Glomerular visceral epithelial cell (primary cell): ENCODE measurements around the gene RSAD1.

ENCODE experiments used
- DNase-seq: peaks from one replicate; pipeline ENCODE4 v3.0.0-alpha.2; 2016; ENCODE audit errors: extremely low spot score

Gene RSAD1

DNA sequence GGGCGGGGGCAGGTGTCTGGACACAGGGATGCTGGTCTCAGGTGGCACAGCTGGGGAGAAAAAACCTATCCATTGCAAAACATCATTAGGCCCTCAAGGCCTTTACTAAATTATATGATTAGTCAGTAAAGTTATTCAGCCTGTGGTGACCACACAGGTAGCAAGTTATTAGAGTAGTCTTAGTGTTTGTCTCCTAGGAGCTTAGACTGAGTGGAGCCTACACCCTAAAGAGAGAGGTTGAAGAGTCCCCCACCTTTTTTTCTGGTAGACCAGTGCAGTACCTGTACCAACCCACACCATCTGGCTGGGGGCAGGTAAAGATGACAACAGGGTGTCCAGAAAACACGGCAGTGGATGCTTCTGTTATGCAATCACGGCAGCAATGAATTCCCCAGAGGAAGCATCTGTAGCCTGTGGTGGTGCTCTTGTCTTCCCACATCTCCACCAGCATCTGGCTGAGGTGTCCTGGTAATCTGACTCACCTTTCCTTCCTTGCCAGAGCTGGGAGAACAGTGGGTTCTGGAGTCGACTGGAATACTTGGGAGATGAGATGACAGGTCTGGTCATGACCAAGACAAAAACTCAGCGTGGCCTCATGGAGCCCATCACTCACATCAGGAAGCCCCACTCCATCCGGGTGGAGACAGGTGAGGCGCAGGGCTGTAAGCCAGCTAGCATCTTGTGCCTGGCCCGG is 40.6 kb downstream of the RSAD1 start:
- DNase-seq: no peak

DNA sequence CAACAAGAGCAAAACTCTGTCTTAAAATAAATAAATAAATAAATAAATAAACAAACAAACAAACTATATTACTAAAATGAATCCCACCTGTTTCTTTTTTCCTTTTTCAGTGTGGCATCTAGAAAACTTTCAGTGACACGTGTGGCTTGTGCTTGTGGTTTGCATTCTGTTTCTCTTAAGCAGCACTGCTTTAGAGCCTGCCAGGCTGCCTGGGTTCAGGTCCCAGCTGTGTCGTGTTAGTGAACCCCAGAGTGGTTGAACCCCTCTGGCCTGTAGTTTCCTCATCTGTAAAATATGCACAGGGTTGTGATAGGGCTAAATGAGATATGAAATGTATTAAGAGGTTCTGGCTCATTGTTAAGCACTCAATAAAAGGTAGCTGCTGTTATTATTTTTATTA is 41.8 kb downstream of the RSAD1 start:
- DNase-seq: no peak

- no peak for DNase-seq
These were observed 42.9 kb downstream of the RSAD1 start for GRCh38 chr17:50521514-50521913.

DNA sequence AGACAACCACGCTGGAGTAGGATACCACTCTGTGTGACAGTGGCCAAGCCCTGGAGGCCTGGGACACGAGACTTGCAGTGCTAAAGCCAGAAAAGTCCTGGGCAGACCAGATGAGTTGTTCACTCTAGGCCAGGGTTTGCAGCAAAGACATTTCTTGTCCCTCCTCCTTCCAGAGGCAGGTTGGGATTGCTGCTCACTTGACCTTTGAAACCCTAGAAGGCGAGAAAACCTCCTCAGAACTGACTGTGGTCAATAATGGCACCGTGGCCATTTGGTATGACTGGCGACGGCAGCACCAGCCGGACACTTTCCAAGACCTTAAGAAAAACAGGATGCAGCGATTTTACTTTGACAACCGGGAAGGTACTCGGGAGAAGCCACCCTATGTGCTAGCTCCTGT is 44.1 kb downstream of the RSAD1 start:
- DNase-seq: no peak

GRCh38 chr17:50523208-50523607 is 44.5 kb downstream of the RSAD1 start:
- no peak for DNase-seq

DNA sequence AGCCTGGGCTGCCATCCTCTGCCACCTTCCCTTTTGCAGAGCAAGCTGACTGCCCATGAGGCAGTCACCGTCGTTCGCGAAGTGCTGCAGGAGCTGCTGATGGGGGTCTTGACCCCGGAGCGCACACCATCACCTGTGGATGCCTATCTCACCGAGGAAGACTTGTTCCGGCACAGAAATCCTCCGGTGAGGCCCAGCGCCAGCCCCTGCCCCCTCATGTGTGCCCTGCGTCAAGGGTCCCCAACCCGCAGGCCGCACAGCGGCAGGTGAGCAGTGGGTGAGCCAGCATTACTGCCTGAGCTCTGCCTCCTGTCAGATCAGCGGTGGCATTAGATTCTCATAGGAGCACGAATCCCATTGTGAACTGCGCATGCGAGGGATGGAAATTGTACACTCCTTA is 46.2 kb downstream of the RSAD1 start:
- DNase-seq: no peak

- no peak for DNase-seq
These were observed 48.6 kb downstream of the RSAD1 start for GRCh38 chr17:50527155-50527762.

DNA sequence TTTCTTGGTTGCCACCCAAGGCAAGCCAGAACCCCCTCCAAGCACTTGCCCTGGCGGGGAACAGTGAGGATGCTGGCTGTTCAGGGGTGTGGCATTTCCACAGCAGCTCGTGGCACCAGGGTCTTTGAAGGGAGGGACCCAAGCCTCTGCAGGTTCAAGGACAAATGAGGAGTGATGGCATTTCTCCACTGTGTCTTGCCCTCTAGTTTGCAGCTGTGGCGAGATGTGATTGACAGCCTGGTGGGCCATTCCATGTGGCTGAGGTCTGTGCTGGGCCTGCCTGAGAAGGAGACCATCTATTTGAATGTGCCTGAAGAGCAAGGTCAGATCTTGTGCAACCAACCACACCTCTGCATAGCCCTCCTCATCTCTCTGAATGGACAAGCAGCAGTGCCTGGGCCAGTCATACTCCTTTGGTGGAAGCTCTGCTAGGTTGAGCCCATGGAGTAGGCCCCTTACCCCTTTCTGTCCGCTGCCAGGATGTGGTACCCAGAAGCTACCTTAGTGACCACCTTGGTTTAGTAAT is 49.4 kb downstream of the RSAD1 start:
- DNase-seq: no peak

GRCh38 chr17:50529849-50530248 is 51.2 kb downstream of the RSAD1 start:
- DNase-seq: no peak

- no peak for DNase-seq
These were observed 52.9 kb downstream of the RSAD1 start for GRCh38 chr17:50531428-50532025.

DNA sequence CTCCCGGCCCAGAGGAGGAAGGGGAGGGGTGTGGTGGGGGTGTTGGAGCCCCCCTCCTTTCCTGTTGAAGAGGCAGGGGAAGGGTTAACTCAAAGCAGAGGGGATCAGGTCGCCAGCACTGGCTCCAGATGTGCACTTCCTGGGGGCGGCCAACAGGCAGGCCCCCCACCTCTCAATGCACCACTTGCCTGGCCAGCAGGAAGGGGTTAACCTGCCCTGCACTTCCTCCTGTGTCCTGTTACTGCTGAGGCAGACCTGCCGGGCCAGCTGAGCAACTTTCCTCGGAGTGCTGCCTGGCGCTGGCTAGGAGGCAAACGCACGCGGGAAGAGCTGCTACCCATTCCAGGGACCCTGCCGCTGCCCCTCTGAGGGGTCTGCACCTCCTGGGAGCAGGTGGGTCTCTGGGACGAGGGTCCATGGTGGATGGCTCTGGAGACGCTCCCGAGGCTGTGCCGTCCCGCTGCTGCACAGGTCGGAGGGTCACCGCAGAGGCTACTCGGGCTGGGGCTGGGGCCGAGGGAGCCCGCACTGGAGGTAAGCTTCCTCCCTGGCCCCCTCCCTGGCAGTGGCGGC is 53.9 kb downstream of the RSAD1 start, which contains the start of gene EPN3:
Gene EPN3, plus strand, starts transcription at position 284 of the 573 bp plus-strand sequence. CDS start 3,822 bp downstream, outside the sequence.
- no peak for DNase-seq

- DNase-seq: no peak
These were observed 54.5 kb downstream of the RSAD1 start for GRCh38 chr17:50533185-50533584.

DNA sequence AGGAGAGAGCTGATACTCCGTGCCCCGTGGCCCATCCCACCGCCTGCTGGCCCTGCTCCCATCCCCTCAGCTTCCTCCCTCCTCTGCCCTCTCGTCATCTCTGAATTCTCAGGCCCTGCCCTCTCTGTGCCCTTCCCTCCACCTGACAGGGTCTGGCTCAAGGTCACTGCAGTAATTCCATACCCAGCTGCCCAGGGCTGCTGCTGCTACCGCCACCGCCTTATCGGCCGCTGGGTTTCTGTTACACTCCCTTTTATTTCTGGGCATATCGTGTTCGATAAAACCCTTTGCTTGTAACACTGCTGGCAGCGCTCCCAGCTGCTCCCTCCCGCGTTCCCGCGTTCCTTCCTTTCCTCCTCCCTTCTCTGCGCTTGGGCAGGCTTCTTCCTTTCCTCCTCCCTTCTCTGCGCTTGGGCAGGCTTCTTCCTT is 55.1 kb downstream of the RSAD1 start:
- DNase-seq: peak; percentile 37

- DNase-seq: no peak
These were observed 55.7 kb downstream of the RSAD1 start for GRCh38 chr17:50534222-50534978.

GRCh38 chr17:50534979-50535326 is 56.3 kb downstream of the RSAD1 start:
- DNase-seq: no peak

- no peak for DNase-seq
These were observed 56.7 kb downstream of the RSAD1 start for GRCh38 chr17:50535407-50535806.
